Activated CD8-positive, alpha-beta memory T cell treated with anti-CD3 and anti-CD28 coated beads for 24 hours (primary cell): ENCODE data around the gene CLCN7.

Experiments used
- DNase-seq: peaks from one replicate; pipeline ENCODE4 v3.0.0-alpha.2; 2020

The CLCN7 gene

GRCh38 chr16:1502092-1503004 lies 27.5 kb upstream of the CLCN7 start:
- no peak for DNase-seq

GRCh38 chr16:1501630-1502029 lies 26.8 kb upstream of the CLCN7 start:
- DNase-seq: no peak

- DNase-seq: no peak
Observed at GRCh38 chr16:1500465-1501150, 25.8 kb upstream of the CLCN7 start.

- no peak for DNase-seq
Observed at GRCh38 chr16:1499756-1500464, 25.1 kb upstream of the CLCN7 start.

- DNase-seq: no peak
Observed at GRCh38 chr16:1498899-1499676, 24.3 kb upstream of the CLCN7 start.

GRCh38 chr16:1497014-1497598 lies 22.3 kb upstream of the CLCN7 start:
- no peak for DNase-seq

- DNase-seq: no peak
Observed at GRCh38 chr16:1496464-1496863, 21.6 kb upstream of the CLCN7 start.

GRCh38 chr16:1495889-1496262 lies 21.0 kb upstream of the CLCN7 start:
- no peak for DNase-seq

GRCh38 chr16:1495211-1495888 lies 20.5 kb upstream of the CLCN7 start:
- DNase-seq: no peak

GRCh38 chr16:1494711-1495110 lies 19.9 kb upstream of the CLCN7 start:
- DNase-seq: no peak

GRCh38 chr16:1494129-1494640 lies 19.4 kb upstream of the CLCN7 start:
- DNase-seq: no peak

- DNase-seq: no peak
Observed at GRCh38 chr16:1493746-1494094, 18.9 kb upstream of the CLCN7 start.

GRCh38 chr16:1492923-1493745 lies 18.3 kb upstream of the CLCN7 start, which contains the start of gene TELO2:
Gene TELO2 (plus strand): TSS chr16:1493360. CDS start chr16:1494282, 922 bp downstream.
- DNase-seq: peak; percentile 95

GRCh38 chr16:1492082-1492922 lies 17.5 kb upstream of the CLCN7 start:
- DNase-seq: no peak

GRCh38 chr16:1491327-1491726 lies 16.5 kb upstream of the CLCN7 start:
- DNase-seq: no peak

GRCh38 chr16:1489077-1489476 lies 14.2 kb upstream of the CLCN7 start:
- no peak for DNase-seq

- DNase-seq: no peak
Observed at GRCh38 chr16:1488619-1489018, 13.8 kb upstream of the CLCN7 start, which contains the start of gene PTX4. Gene PTX4 (minus strand): TSS chr16:1488944. CDS start chr16:1488909, 35 bp downstream.

GRCh38 chr16:1488054-1488601 lies 13.3 kb upstream of the CLCN7 start:
- no peak for DNase-seq

- DNase-seq: no peak
Observed at GRCh38 chr16:1487395-1488053, 12.7 kb upstream of the CLCN7 start.
